ENCODE data around the gene TMEM150A. TPM values are rescaled to one million over a fixed set of nuclear protein-coding genes. Genes with fewer than 3 reads are reported as not detected.

The TMEM150A gene
- total RNA-seq, 4 donors from 2014 or later, result 12.9 to 29.4 (median 16.6) TPM

DNA sequence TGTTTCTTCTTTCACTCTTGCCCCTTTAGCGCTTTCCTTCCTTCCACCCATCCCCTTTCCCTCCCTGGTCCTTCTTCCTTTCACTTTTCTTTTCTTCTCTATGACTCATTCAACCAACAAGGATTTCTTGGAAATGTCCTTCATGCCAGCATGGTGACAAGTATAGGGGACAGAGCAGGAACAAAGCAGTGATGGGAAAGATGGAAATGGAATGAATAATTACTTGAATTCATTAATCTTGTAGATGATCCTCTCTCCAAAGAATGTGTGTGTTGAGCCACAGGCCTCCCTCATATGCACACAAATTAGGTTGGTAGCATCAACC, 16.8 kb downstream of the TMEM150A start:
- Histone ChIP-seq H3K27me3 (no peaks in the 10 kb centered on the region), H3K4me3 (peak overlapping the region in 2 of 4 donors; percentile 58 to 87), H3K4me1 (peaks cover 0 to 76% (median 56%) of the 10 kb centered on the region in 4 donors), H3K9me3 (no peaks in the 10 kb centered on the region), H3K36me3 (no peaks in the 10 kb centered on the region), H3K27ac (peak overlapping the region; percentile 32 to 95 (median 92))
- no peak for TF ChIP-seq CTCF (IDR thresholded peaks at IDR 0.05)
- TF ChIP-seq POLR2A (IDR thresholded peaks at IDR 0.05), result no peak
- peak in 1 of 2 donors; percentile 44 for TF ChIP-seq EP300 (IDR thresholded peaks at IDR 0.05)
- no peak for DNase-seq (ENCODE audit: low spot score in 2 of 2)
- 26 to 33% methylated on average over 1 of the region's 1 CpG for WGBS, 2 donors

DNA sequence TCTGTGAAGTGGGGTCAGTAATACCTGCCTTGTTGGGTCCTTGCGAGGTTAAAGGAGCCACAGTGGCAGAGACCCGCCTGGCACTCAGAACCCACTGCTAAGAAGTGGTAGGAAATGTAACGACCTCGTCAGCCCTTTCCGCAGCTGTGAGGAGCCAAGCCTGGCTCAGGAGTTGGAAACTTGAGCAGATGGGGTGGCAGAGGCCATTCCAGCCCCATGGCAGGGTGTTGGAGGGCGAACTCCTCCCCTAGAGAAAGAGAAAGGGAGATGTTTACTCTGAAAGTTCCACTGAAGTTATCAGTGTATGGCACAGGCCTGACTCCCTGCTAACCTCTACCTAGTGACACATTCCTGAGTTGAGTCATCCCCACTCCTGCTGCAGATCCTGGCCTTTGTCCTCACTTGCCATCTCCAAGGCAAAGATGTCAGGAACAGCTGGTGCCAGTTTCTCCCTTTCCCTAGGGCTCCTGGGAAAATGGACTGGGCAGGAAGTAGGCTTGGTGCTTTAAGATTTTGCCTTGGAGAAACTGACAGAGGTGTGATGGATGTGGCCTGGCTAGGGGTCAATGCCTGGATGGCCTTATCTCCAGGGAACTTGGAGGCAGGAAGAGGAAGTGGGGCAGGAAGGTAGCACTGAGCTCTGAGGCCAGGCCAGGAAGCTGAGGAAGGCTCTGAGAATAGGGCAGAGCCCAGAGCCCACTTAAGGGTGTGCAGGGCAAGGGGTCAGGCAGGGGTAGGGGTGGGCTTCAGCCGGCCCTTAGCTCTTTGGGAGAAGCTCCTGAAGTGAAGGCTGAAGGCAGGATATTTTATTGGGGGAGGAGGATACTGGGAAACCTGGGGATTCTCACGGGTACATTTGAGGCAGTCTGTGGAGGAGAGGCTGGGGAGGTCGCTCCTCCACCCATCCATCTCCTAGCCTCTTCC, 17.4 kb downstream of the TMEM150A start:
- DNase-seq (ENCODE audit: low spot score in 2 of 2), result no peak
- TF ChIP-seq POLR2A (IDR thresholded peaks at IDR 0.05), result no peak
- no peak for TF ChIP-seq CTCF (IDR thresholded peaks at IDR 0.05)
- no peak for TF ChIP-seq EP300 (IDR thresholded peaks at IDR 0.05)
- Histone ChIP-seq H3K9me3 (no peaks in the 10 kb centered on the region), H3K4me3 (peak overlapping the region; percentile 49 to 87 (median 57)), H3K27me3 (no peaks in the 10 kb centered on the region), H3K27ac (peak overlapping the region; percentile 32 to 95 (median 92)), H3K36me3 (no peaks in the 10 kb centered on the region), H3K4me1 (peaks cover 0 to 72% (median 51%) of the 10 kb centered on the region in 4 donors)
- 31% methylated on average over 9 of the region's 9 CpGs for WGBS, 2 donors

DNA sequence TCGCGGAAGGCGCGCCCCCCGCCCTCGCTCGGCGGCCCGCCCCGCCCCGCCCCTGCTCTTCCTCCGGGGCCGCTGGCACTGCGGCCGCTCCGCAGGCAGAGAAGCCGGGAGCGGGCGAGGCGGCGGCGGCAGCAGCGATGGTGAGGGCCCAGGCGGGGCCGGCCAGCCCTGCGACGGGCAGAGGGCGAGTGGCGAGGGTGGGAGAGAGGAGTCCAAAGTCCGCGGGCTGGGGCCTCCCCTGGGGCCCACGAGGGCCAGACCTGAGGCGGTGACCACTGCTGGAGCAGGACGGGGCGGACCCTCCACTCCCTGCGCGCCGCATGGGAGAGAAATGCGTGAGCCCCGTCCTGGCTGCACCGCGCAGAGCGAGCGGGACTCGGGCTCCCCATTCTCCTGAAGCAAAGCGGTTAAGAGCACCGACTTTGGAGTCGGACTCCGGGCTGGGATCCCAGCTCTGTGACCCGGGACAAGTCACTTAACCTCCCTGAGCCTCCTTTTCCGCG, 18.1 kb downstream of the TMEM150A start, which contains the start of gene VAMP5:
Gene VAMP5 (plus strand): TSS at position 78 of the 503 bp plus-strand sequence. CDS start 60 bp downstream, at position 138.
- TF ChIP-seq POLR2A (IDR thresholded peaks at IDR 0.05) (no peak), EP300 (IDR thresholded peaks at IDR 0.05) (no peak), CTCF (IDR thresholded peaks at IDR 0.05) (no peak)
- peak within 1 kb of the TSS; percentile 49 to 87 (median 57) for H3K4me3 ChIP-seq
- DNase-seq (ENCODE audit: low spot score in 2 of 2), result no peak
- H3K4me1 ChIP-seq, result peaks cover 0 to 72% (median 51%) of the 10 kb centered on the region in 4 donors
- no peaks in the 10 kb centered on the region for H3K27me3 ChIP-seq
- H3K9me3 ChIP-seq, result no peaks in the 10 kb centered on the region
- WGBS, 2 donors, result 1 to 3% methylated on average over 28 to 32 of the region's 52 CpGs
- peak within 1 kb of the TSS; percentile 32 to 95 (median 92) for H3K27ac ChIP-seq
- H3K36me3 ChIP-seq, result no peaks in the 10 kb centered on the region

DNA sequence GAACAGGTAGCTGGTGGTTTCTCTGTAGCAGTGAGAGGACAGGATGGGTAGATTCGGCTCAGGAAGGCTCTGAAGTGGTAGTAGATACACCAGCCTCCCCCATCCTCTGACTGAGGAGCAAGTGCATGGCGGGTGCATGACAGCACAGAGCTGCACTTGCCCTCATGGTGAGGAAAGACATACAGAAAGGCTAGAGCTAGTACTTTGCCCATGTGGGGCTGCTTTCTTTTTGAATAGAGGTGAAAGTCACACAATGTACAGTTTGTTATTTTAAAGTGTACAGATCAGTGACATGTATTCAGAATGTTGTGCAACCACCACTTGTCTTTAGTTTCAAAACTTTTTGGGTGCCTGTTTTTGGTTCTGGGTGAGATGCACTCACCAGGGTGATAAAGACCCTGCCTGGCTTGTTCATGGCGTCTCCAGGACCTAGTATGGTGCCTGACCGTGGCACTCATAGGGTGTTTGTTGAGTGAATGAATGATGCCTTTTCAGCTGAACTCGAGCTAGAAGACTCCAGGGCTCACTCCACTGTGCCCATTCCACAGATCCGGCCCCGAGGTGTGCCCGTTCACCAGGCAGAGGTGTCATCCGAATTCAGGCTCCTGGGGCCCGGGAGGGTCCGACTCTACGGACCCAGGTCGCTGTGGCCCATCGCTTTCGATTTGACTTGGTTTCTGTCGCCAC, 18.7 kb downstream of the TMEM150A start:
- no peaks in the 10 kb centered on the region for H3K36me3 ChIP-seq
- peak overlapping the region; percentile 32 to 95 (median 92) for H3K27ac ChIP-seq
- peaks cover 0 to 72% (median 48%) of the 10 kb centered on the region in 4 donors for H3K4me1 ChIP-seq
- WGBS, 2 donors, result 25 to 28% methylated on average over 15 to 16 of the region's 16 CpGs
- H3K4me3 ChIP-seq, result peak overlapping the region; percentile 49 to 87 (median 57)
- TF ChIP-seq CTCF (IDR thresholded peaks at IDR 0.05), result no peak
- no peak for TF ChIP-seq POLR2A (IDR thresholded peaks at IDR 0.05)
- TF ChIP-seq EP300 (IDR thresholded peaks at IDR 0.05), result no peak
- no peaks in the 10 kb centered on the region for H3K9me3 ChIP-seq
- H3K27me3 ChIP-seq, result no peaks in the 10 kb centered on the region
- no peak for DNase-seq (ENCODE audit: low spot score in 2 of 2)

Data from tibial nerve (tissue), 4 donors.